HG03095 (cell line): ENCODE data around the gene ARHGAP26.

Experiments
- ATAC-seq: cut with Tn5 transposase; IDR thresholded peaks from one replicate; pipeline ENCODE4 v1.9.1; 2021; ENCODE audit warnings: moderate library complexity; ENCODE audit not compliant: unreplicated experiment

ARHGAP26 gene

GRCh38 chr5:142896325-142897007 lies 126.3 kb downstream of the ARHGAP26 start:
- no peak for ATAC-seq

DNA sequence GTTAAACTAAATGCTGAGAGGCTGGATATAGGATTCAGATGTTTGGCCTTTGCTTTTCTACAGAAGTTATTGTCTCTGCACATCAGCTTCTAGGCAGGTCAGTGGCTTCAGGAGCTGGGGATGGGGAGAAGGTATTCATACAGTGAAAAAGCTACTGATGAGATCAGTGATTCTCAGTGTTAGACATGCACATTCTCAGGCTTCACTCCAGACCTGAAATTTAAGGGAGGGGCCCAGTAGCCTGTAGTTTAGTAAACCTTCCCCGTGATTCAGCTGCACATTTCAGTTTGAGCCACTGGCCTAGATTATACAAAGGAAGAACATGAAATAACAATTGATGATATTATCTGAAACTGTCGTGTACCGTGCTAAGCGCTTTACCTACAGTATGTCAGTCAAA lies 127.2 kb downstream of the ARHGAP26 start:
- no peak for ATAC-seq

DNA sequence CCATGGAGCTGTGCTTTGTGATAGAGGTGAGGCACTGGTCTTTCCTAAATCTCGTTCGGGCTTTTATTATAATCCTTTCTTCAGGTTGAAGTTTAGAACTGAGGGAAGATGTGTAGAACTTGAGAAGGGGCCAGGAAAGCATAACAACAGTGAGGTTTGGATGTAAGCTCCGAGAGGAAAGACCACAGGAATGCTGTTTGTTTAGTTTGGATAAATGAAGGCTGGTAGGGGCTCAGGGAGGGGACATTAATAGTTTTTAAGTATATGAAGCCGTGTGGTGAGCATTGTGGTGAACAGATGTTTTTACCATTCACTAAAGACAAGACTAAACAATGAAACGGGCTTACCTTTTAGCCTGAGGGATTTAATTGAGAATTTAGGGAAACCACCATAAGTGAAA lies 130.8 kb downstream of the ARHGAP26 start:
- ATAC-seq, result no peak

DNA sequence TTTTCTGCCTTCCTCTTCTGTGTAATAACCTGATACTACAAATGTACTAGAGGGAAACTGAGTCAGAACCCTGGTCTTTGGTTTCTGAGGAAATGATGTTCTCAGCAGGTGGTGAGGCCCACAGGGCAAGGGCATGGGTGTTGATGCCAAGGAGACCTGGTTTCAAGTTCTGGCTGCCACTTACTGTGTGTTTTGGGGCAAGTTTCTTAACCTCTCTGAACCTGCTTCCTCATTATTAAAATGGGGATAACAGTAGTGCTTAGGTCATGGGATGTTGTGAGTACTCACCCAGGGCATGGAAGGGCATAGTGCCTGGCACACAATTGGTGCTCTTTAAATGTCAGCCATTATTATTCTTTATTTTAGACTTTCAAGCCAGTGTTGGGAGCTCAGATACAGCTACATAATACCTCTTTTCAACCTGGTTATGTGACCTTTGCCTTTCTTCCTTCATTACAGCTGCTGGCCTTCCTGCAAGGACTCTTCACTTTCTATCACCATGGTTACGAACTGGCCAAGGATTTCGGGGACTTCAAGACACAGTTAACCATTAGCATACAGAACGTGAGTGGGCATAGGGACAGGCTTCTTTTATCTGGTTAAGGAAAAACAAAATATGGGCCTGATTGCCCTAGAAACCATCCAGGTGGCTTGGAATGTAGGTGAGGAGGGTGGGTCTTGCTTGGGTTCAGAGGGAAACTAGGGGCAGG lies 131.5 kb downstream of the ARHGAP26 start:
- ATAC-seq, result no peak

- no peak for ATAC-seq
These were observed 132.2 kb downstream of the ARHGAP26 start for GRCh38 chr5:142902186-142902965.

DNA sequence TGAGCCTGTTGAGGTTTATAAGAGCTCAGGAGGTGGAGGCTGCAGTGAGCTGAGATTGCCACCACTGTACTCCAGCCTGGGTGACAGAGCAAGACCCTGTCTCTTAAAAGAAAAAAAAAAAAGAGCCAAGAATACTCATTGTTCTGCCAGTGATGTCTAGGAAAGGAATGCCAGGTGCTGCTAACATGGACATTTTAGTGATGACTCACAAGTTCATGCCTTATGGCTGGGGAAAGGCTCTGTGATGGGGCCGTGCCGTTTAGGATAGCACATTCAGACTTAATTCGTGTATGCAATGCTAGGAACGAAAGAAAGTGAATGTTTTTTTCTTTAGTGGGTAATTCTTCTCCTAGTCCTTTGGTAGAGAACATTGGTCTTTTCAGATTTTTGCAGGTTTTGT lies 134.2 kb downstream of the ARHGAP26 start:
- ATAC-seq, result no peak

- ATAC-seq, result no peak
These were observed 135.2 kb downstream of the ARHGAP26 start for GRCh38 chr5:142905348-142905747.

- ATAC-seq, result no peak
These were observed 136.9 kb downstream of the ARHGAP26 start for GRCh38 chr5:142906863-142907671.

DNA sequence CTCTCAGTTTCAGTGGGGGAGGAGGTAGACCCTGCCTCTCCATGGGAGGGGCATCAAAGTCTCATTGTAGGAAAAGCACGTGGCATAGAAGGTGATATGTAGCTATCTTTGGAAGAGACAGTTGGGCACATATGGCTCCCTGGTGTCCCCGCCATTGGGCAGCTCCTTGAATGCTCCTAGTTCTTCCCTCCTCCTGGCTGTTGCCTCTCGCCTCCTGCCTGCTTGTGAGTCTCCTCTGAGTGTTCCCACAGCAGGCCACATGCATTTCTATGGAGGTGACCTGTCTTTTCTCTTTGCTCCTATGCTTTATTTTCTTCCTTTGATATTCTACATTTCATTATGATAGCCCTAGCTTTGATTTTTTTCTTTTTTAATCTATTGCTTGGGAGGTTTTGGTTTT lies 138.5 kb downstream of the ARHGAP26 start:
- no peak for ATAC-seq

GRCh38 chr5:142910128-142910527 lies 140.0 kb downstream of the ARHGAP26 start:
- no peak for ATAC-seq

DNA sequence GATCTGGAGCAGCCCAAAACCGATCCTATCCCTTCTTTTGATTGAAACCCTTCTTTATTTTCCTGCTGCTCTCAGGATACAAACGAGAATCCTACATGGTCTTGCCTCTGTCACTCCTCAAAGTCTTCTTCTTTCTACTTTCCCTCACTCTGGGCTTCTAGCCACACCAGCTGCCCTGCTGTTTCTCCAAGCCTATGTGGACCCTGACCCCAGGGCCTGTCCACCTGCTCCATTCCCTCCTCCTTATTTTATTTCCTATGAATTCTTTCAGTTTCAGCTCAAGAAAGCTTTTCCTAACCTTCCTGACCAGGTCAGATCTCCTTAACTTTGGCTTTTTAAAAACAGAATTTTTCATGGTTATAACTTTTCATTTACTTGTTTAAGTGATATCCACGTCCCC lies 141.0 kb downstream of the ARHGAP26 start:
- ATAC-seq, result no peak

- ATAC-seq, result no peak
These were observed 141.6 kb downstream of the ARHGAP26 start for GRCh38 chr5:142911775-142912174.

DNA sequence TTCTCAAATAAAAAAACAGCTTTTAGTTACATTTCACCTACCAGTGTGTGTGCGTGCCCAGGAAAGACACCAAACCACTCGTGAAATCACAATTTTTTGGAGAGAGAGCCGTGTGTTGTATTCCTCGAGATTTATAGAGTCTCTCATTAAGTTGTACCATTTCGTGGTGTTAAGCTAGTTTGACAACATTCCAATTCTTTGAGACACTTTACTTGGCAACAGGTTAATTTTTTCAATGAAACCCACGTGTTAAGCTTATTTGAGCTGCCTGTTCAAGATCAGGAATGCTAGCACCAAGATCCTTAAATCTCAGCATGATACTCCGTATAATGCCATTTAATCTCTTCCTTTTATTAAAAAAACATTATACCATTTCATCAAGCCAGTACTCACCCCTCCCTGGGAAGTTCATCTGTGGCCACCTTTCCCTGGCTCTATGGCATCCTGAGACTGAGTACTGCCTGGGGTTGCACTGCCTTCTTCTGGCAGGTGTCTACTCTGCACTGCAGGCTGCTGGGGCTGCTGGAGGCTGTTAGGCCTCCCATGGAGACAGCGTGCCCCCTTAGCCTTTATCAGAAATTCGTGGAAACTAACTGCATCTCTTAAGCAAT lies 143.7 kb downstream of the ARHGAP26 start:
- ATAC-seq, result no peak

DNA sequence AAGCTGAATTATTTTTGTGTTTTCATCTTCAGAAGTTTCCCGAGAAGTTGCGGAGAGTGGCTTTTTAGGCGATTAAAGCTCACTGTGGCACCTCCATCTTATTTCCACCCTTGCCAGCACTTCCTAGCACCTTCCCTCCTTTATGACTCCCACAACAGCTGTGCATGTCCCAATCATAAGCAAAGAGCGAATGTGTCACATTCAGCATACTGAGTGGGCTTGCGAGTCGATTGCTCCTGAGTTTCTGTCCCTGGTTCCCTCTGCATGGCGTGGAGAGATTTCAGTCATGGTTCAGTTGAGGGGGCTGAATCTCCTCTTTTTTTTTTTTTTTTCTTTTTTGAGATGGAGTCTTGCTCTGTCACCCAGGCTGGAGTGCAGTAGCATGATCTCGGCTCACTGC lies 144.9 kb downstream of the ARHGAP26 start:
- ATAC-seq, result no peak

- ATAC-seq, result peak; percentile 70
These were observed 145.7 kb downstream of the ARHGAP26 start for GRCh38 chr5:142915813-142916424.

- no peak for ATAC-seq
These were observed 148.9 kb downstream of the ARHGAP26 start for GRCh38 chr5:142918959-142919635.

- no peak for ATAC-seq
These were observed 150.9 kb downstream of the ARHGAP26 start for GRCh38 chr5:142920849-142921612.

GRCh38 chr5:142922223-142922952 lies 152.2 kb downstream of the ARHGAP26 start:
- peak; percentile 61 for ATAC-seq
